ENCODE results near the gene MSH4.

GRCh38 chr1:75797606-75798216 is 1.0 kb downstream of the MSH4 start:
- TF ChIP-seq CTCF (optimal IDR thresholded peaks at IDR 0.05 in 1 of 3, IDR thresholded peaks at IDR 0.05 in 1 of 3, conservative IDR thresholded peaks at IDR 0.05 in 1 of 3; ENCODE audit: extremely low read depth in 1 of 3, insufficient read depth in 2 of 3, low read length in 3 of 3) (no peak), EZH2 (IDR thresholded peaks at IDR 0.05; ENCODE audit: low read length) (no peak)
